Stomach (tissue), 9 donors: ENCODE data around the gene RABAC1. TPM values are rescaled to one million over a fixed set of nuclear protein-coding genes. Genes with fewer than 3 reads are reported as not detected.

ENCODE experiments used
- DNase-seq, 2 donors: peaks; one replicate each; pipeline versions ENCODE4 v3.0.0 to v3.0.0-alpha.2; 2013 to 2019
- H3K27ac ChIP-seq, 5 donors: fragments of 200-600 bp in 4 of 5; sonication (generic) in 4 of 5; one replicate each; pipeline ENCODE4 v1.5.1; 2013 to 2019; ENCODE audit warnings: mild to moderate bottlenecking in 1 of 5, moderate library complexity in 1 of 5
- H3K27me3 ChIP-seq, 3 donors: fragments of 200-600 bp; sonication (generic); one replicate each; pipeline ENCODE4 v1.5.1; 2017 to 2019; ENCODE audit warnings: mixed run types in 1 of 3
- H3K36me3 ChIP-seq, 4 donors: fragments of 200-600 bp; sonication (generic); 1 replicate in 3 of 4; 2 replicates in 1 of 4; pipeline ENCODE4 v1.5.1; 2016 to 2019
- H3K4me1 ChIP-seq, 4 donors: fragments of 200-600 bp; sonication (generic); one replicate each; pipeline ENCODE4 v1.5.1; 2016 to 2019
- H3K4me3 ChIP-seq, 4 donors: fragments of 200-600 bp; sonication (generic) in 3 of 4; one replicate each; pipeline ENCODE4 v1.5.1; 2016 to 2019; ENCODE audit warnings: mild to moderate bottlenecking in 1 of 4
- H3K9me3 ChIP-seq, 4 donors: fragments of 200-600 bp; sonication (generic); one replicate each; pipeline ENCODE4 v1.5.1; 2016 to 2019
- EP300 ChIP-seq: sonication (generic); formaldehyde crosslinking; IDR thresholded peaks from one replicate; pipeline ENCODE4 v1.6.1; 2017; ENCODE audit warnings: antibody characterized with exemption
- POLR2A ChIP-seq, 4 donors: fragments of 450-650 bp; IDR thresholded peaks; one replicate each; pipeline ENCODE4 v1.6.1; 2016; ENCODE audit warnings: antibody characterized with exemption in 4 of 4, control low read depth in 2 of 4, mild to moderate bottlenecking in 1 of 4, moderate library complexity in 1 of 4
- POLR2AphosphoS5 ChIP-seq, 3 donors: sonication (generic); formaldehyde crosslinking; IDR thresholded peaks; one replicate each; pipeline ENCODE4 v1.6.1; 2016; ENCODE audit warnings: antibody characterized with exemption in 3 of 3
- WGBS, 5 donors: extraction: QIAGEN DNeasy Blood & Tissue Kit in 3 of 5; methylation state at CpG; one replicate each; pipeline versions ENCODE4 v1.1.5 to v1.1.7; 2013 to 2018; 5-methylcytosine and 5-hydroxymethylcytosine counted together
- intact Hi-C: fragments of 100-400 bp; cut with DNase I; formaldehyde crosslinking; loops from one replicate; pipeline ENCODE4 v1.15.1; 2023; ENCODE audit warnings: low total_unique reads
- polyA plus RNA-seq, 3 donors: library from polyadenylated mRNA; stranded (reverse); fragments of 200-250 nt; gene quantifications; one replicate each; pipeline ENCODE4 v1.2.3, GENCODE V29; 2013
- total RNA-seq, 5 donors: library from RNA; depleted of rRNA; stranded (reverse); fragments of >200 nt; gene quantifications; one replicate each; pipeline versions ENCODE4 v1.1.0 to v1.2.3, GENCODE V29; 2014 to 2016
- TF ChIP-seq, protein P1 (sequence below), 7 experiments: fragments of 450-650 bp in 4 of 7; fragments of 200-600 bp in 3 of 7; sonication (generic) in 3 of 7; IDR thresholded peaks; one replicate each; pipeline ENCODE4 v1.5.1; 2016 to 2019; ENCODE audit warnings: antibody characterized with exemption in 7 of 7, control low read depth in 2 of 7, mild to moderate bottlenecking in 1 of 7
- donor health status: healthy with polysubstance abuse.
- donor health status: Bipolar disorder and iron deficiency.
- donor health status: healthy.

RABAC1 gene
- total and polyA plus RNA-seq, 8 donors = 44.6 to 499 (median 132) TPM

DNA sequence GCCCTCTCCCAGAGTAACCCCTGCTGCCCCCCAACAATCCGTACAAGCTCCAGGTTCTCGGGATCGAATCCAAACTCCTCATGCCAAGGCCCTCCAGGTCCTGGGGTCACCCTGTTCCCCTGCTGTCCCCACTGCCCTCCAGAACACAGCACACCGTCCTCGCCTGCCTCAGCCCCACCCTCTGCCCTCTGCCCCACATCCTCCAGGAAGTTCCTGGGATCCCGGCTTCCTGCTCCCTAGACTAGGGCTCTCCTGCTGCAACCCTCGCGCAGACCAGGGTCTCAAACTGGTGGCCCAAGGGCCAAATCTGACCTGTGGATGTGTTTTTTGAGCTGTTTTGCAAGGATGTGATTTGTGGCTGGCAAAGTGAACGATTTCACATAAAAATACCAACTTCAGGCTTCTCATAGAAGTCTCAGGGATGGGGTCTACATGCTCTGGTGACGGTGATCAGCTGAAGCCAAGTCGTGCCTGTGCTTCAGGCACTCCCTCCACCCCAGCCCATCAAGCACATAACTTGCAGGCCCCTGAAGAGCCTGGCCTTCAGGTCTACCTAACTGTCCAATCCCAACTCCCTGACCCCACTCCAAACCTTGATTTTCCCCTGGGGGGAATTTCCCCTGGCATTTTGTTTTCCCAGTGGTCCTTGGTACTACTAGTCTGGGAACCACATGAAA lies 1.8 kb downstream of the RABAC1 start:
- Histone ChIP-seq H3K36me3 (peaks cover 6 to 24% (median 21%) of the 10 kb centered on the region in 4 donors), H3K27ac (peak overlapping the region; percentile 39 to 97 (median 94)), H3K4me3 (peak overlapping the region in 1 of 4 donors; percentile 91), H3K27me3 (no peaks in the 10 kb centered on the region), H3K9me3 (no peaks in the 10 kb centered on the region), H3K4me1 (peaks cover 15 to 39% (median 24%) of the 10 kb centered on the region in 4 donors)
- intact Hi-C loops = loop anchor here (5.0 kb wide), 1 partner anchor 80 kb away; the partner anchor contains the start of gene CD79A
- 40 to 64% (median 51%) methylated on average over 10 to 11 of the region's 11 CpGs for WGBS, 5 donors
- TF ChIP-seq EP300 = no peak
- TF ChIP-seq POLR2AphosphoS5 (IDR thresholded peaks at IDR 0.05) = no peak
- TF ChIP-seq POLR2A (IDR thresholded peaks at IDR 0.05) = no peak
- TF ChIP-seq, protein P1, sequence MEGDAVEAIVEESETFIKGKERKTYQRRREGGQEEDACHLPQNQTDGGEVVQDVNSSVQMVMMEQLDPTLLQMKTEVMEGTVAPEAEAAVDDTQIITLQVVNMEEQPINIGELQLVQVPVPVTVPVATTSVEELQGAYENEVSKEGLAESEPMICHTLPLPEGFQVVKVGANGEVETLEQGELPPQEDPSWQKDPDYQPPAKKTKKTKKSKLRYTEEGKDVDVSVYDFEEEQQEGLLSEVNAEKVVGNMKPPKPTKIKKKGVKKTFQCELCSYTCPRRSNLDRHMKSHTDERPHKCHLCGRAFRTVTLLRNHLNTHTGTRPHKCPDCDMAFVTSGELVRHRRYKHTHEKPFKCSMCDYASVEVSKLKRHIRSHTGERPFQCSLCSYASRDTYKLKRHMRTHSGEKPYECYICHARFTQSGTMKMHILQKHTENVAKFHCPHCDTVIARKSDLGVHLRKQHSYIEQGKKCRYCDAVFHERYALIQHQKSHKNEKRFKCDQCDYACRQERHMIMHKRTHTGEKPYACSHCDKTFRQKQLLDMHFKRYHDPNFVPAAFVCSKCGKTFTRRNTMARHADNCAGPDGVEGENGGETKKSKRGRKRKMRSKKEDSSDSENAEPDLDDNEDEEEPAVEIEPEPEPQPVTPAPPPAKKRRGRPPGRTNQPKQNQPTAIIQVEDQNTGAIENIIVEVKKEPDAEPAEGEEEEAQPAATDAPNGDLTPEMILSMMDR (IDR thresholded peaks at IDR 0.05) = no peak
- peak; percentile 36 to 54 for DNase-seq

DNA sequence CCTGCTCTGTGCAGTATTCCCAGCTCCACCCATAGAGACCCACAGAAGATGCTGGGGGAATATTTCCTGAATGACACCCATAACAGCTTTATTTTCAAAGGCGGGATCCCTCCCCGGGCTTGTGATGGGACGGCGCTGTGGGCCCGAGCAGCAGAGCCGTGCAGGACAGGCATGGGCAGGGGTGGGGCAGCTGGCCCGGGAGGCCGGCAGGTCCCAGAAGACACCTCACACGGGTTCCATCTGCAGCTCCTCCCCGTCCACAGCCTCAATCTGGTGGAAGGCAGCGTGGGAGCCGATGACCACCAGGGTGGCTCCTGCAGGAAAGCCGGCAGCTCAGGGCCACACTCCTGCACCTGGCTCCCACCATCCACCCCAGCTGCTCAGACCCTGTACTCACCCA lies 2.5 kb downstream of the RABAC1 start:
- Histone ChIP-seq H3K4me3 (no peak overlapping the region), H3K27ac (peak overlapping the region in 1 of 5 donors; percentile 92), H3K4me1 (peaks cover 15 to 42% (median 26%) of the 10 kb centered on the region in 4 donors), H3K36me3 (peaks cover 6 to 24% (median 21%) of the 10 kb centered on the region in 4 donors), H3K9me3 (no peaks in the 10 kb centered on the region), H3K27me3 (no peaks in the 10 kb centered on the region)
- intact Hi-C loops = loop anchor here (5.0 kb wide), 1 partner anchor 79 kb away; the partner anchor contains the start of gene CD79A
- TF ChIP-seq EP300 = no peak
- DNase-seq = no peak
- WGBS, 5 donors = 77 to 93% (median 84%) methylated on average over 3 to 13 of the region's 13 CpGs

DNA sequence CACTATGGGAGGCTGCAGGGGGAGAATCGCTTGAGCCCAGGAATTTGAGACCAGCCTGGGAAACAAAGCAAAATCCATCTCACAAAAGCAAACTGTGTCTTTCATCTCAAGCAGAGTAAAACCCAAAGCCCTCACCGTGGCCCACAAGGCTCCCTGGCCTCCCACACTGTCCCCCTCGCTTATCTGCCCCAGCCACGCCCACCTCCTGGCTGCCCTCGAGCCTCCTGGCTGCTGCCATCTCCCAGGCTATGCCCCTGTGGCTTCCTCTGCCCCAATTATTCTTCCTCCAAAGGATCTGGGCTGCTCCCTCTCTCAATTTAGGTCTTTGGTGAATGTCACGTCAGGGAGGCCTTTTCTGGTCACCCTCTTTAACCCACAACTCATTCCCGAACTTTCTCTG lies 3.6 kb downstream of the RABAC1 start:
- H3K36me3 ChIP-seq = peaks cover 6 to 24% (median 21%) of the 10 kb centered on the region in 4 donors
- no peak for DNase-seq
- intact Hi-C loops = loop anchor here (5.0 kb wide), 1 partner anchor 78 kb away; the partner anchor contains the start of gene CD79A
- WGBS, 5 donors = 44 to 61% (median 51%) methylated on average over 7 of the region's 7 CpGs
- H3K4me3 ChIP-seq = no peak overlapping the region
- H3K9me3 ChIP-seq = no peaks in the 10 kb centered on the region
- H3K4me1 ChIP-seq = peaks cover 15 to 47% (median 28%) of the 10 kb centered on the region in 4 donors
- TF ChIP-seq, protein P1 (IDR thresholded peaks at IDR 0.05) = no peak
- TF ChIP-seq EP300 (no peak), POLR2AphosphoS5 (IDR thresholded peaks at IDR 0.05) (no peak)
- H3K27ac ChIP-seq = no peak overlapping the region
- no peaks in the 10 kb centered on the region for H3K27me3 ChIP-seq

DNA sequence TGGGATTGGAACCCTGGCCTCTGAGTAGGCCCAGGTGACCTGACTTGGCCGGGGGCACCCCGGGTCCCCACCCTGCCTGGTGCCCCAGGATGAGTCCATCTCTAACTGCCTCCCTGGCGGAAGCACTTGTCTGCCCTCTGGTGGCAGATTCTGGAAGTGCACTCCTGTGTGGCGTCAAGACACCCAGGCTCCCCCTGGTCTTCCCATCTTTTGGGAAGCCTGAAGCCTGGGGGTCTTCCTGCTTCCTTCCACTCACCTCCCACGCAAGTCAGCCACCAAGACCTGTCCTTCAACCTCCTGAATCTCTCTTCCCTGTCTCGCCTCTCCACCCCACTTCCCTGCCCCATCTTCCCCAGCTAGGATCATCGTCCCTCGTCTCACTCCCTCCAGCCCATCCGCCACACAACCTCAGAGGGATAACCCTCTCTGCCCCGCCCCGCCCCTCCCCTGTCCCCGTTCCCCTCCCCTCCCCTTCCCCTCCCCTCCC lies 7.4 kb downstream of the RABAC1 start:
- peak; percentile 87 to 90 for DNase-seq
- peaks cover 6 to 19% (median 15%) of the 10 kb centered on the region in 4 donors for H3K36me3 ChIP-seq
- TF ChIP-seq POLR2A (IDR thresholded peaks at IDR 0.05) (no peak), EP300 (no peak), POLR2AphosphoS5 (IDR thresholded peaks at IDR 0.05) (peak in 2 of 3 donors; percentile 5 to 59)
- TF ChIP-seq, protein P1 (IDR thresholded peaks at IDR 0.05) = peak in 6 of 7 experiments; percentile 19 to 99 (median 98)
- H3K4me1 ChIP-seq = peaks cover 0 to 26% (median 4%) of the 10 kb centered on the region in 4 donors
- 2 to 7% (median 4%) methylated on average over 12 of the region's 12 CpGs for WGBS, 5 donors
- H3K27ac ChIP-seq = no peak overlapping the region
- no peaks in the 10 kb centered on the region for H3K27me3 ChIP-seq
- intact Hi-C loops = no loop called here
- no peaks in the 10 kb centered on the region for H3K9me3 ChIP-seq
- H3K4me3 ChIP-seq = no peak overlapping the region

DNA sequence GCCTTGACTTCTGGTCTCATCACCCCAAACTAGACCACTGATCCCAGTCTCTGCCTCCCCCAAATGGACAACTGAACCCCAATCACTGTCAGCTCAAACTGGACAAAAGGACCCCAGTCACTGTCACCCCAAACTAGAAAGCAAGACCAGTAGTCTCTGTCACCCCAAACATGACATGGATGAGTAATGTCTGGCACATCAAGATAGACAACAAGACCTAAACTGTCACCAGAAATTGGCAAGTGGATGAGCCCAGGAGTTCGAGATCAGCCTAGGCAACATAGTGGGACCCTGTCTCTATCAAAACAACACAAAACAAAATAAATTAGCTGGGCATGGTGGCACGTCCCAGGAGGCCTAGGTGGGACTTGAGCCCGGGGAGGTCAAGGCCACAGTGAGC lies 12.0 kb downstream of the RABAC1 start:
- TF ChIP-seq EP300 = no peak
- TF ChIP-seq, protein P1 (IDR thresholded peaks at IDR 0.05) = no peak
- TF ChIP-seq POLR2AphosphoS5 (IDR thresholded peaks at IDR 0.05) = no peak
- TF ChIP-seq POLR2A (IDR thresholded peaks at IDR 0.05) = no peak
- no peak overlapping the region for H3K4me3 ChIP-seq
- no peak for DNase-seq
- WGBS, 5 donors = 85 to 92% (median 87%) methylated on average over 3 of the region's 3 CpGs
- intact Hi-C loops = no loop called here
- H3K27ac ChIP-seq = no peak overlapping the region
- no peaks in the 10 kb centered on the region for H3K9me3 ChIP-seq
- H3K36me3 ChIP-seq = no peaks in the 10 kb centered on the region
- H3K4me1 ChIP-seq = peaks cover 0 to 9% (median 4%) of the 10 kb centered on the region in 4 donors
- H3K27me3 ChIP-seq = peaks cover 0 to 14% (median 0%) of the 10 kb centered on the region in 3 donors
